SK-N-DZ (cell line): ENCODE data around the gene KRT32.
"Not testable (repeated sequence)": the region's sequence is repeated elsewhere in the genome, so short reads cannot be mapped to it uniquely, and the experiment has no call there.

ENCODE experiments used
- DNase-seq: peaks from one replicate; pipeline ENCODE4 v3.0.0-alpha.2; 2015; ENCODE audit warnings: low spot score

KRT32 gene

DNA sequence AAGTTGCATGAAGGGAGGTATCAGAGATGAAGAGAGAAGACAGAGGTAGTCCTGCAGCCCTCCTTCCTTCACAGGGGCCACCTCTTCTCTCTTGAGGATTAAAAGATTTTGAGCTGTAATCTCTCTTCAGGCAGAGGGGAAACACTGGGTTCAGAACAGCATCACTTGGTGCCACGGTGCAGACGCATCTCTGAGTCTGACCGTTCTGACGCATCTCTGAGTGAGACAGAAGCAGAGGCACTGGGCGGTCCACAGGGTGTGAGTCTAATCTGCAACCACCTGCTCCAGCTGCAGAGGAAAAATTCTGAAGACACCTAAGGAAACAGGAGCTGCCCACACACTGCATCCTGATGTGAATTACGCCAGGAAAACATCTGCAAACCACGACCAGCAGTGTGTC lies 37.5 kb downstream of the KRT32 start:
- DNase-seq = no peak

DNA sequence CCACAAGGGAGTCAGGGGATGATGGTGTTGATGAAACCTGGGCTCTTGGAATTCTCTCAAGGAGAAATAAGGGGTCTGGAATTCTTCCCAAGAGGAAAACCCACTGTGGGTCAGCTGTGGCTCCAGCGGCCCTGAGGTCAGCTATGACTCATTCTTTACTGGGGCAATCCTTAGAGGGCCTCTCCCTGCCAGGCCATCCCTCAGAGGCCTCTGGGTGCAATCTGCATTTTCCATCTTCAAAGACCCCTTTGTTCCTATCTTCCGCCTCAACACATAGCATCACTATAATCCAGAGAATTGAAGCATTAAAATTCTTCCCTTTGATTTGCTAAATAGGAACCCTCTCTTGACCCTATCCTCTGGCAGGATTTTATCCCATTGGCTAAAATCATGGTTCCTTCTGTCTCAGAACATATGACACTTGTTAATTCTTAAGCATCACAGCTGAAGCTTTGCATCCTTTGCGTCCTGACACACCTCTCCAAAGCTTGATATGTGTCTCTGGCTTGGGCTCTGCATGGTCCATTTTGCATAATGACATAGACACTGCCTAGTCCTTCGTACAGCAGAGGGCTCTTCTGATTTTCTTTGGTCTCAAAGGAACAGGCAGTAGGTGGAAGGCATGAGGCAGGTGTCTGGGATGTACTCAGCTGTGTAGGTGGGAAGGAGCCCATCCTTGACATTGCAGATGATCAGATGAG lies 38.4 kb downstream of the KRT32 start:
- DNase-seq = no peak

DNA sequence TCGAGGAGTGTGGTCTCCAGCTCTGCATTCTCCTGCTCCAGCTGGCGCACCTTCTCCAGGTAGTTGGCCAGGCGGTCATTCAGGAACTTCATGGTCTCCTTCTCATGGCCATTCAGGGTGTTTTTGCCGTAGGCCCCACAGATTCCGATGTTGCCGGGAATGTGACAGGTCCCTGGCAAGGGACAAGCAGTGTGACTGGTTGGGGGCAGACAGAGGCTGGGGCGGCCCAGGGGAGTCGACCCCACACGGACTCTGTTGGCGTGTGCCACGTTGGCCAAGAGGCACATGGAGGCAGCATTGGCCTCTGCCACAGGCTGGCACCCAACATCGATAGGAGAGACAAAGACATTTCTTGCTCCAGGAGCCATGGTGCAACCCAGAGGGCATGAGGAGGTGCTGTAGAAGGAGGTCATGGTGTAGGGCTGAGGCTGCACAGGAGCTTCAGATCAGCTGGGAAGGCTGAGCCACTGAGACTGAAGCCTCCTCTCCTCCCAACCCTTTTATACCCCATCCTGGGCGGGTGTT lies 43.0 kb downstream of the KRT32 start, which contains the start of gene KRT37:
KRT37 (minus strand) TSS at position 475 of the 525 bp plus-strand sequence; CDS start at position 413, 62 bp downstream.
- no peak for DNase-seq

- not testable (repeated sequence) for DNase-seq
Observed at GRCh38 chr17:41422586-41422985, 44.6 kb downstream of the KRT32 start.

DNA sequence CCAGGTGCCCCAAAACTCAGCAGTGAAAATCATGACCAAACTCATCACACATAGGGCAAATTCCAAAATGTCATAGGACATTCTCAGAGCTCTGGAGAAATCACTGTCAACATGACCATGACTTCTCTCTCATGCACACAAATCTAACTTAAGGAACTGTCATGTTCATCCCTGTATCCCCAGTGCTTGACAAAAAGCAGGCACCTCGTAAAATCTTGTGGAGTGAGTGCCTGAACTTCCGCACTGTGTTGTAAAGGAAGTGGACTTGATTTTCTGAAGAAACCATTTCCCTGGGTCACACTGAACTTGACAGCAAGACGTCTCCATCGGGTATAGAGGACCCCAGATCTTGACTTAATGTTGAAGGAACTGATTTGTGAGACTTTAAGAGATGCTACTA lies 45.6 kb downstream of the KRT32 start:
- no peak for DNase-seq

- DNase-seq = no peak
Observed at GRCh38 chr17:41421116-41421515, 46.1 kb downstream of the KRT32 start.

DNA sequence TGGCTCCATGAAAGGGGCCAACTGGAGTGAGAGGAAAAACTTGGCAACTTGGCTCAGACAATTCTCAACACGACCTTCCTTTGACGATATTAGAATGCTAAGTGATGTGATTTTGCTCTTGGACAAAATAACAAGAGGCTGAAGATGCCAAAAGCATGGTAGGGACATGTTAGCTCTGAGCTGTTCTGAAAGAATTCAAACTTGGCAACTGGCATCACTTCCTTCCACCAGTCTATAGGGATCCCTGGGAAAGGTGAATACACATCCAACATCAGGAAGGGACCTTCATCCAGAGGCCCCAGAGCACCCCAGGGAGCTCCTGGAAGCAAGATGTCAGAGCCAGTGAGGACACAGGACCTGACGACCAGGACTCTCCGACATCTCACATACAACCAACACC lies 47.1 kb downstream of the KRT32 start:
- DNase-seq = no peak

DNA sequence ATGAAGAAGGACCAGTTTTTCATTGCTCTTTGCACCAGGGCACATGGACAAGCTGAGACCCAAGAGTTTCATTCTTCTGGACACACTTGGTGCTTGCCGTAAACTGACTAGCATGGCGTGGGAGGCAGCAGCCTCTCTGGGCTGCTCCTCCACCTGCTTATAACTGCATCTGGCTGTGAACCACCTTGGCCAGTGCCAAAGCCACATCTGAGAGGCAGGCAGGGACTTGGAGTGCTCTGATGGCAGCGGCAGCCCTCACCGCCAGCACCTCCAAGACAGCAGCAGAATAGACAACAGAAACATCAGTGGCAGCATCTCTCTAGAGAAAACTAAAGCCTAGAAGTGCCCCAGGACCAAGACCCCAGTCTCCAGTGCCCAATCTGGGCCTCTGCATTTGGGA lies 47.5 kb downstream of the KRT32 start:
- no peak for DNase-seq

DNA sequence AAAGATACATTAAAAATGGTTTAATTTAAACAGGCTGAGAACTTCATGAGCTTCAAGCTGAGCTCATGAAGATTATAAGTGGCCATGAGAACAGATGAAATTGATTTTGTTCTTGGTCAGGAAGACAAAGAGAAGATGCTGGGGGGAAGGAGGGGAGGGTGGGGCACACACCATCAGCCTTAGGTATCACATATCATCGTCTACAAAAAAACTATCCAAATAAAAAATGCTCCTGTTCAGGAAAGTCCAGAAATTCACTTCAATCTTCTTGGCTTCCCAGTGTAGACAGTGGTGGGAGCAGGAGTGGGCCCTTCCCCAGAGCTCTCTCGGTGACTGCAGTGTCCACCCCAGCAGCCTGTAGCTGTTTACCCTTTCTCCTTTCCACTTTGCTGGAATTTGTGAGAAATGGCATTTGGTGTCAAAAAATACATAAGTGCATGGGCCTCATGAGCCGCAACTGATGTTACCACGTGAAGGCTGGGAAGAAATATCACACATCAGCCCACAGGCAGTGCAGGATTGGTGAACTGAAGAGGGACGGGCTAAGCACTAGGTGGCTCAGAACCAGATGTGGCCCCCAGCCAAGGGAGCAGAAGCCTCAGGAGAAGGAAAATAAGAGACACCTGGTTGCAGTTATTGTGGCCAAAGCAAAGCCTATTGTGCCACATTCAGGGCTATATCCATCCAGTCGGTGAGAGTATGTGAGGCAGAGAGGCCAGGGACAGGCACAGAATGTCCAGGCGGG lies 48.9 kb downstream of the KRT32 start:
- DNase-seq = no peak

GRCh38 chr17:41417576-41418015 lies 49.6 kb downstream of the KRT32 start:
- no peak for DNase-seq

DNA sequence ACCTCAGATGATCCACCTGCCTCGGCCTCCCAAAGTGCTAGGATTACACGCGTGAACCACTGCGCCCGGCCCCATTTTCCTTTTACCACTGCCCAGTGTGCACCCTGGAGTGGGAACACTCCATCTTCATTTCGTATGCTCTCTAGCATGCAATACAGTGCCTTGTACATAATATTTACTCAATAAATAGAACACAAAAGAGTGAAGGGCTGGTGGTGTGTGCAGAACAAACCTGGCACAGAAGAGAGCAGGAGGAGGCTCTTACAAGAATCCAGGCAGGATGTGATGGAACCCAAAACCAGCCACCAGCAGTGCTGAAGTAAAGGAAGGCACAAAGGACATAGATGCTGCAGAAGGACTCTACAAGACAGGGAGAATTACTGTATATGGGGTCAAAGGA lies 50.1 kb downstream of the KRT32 start:
- no peak for DNase-seq

DNA sequence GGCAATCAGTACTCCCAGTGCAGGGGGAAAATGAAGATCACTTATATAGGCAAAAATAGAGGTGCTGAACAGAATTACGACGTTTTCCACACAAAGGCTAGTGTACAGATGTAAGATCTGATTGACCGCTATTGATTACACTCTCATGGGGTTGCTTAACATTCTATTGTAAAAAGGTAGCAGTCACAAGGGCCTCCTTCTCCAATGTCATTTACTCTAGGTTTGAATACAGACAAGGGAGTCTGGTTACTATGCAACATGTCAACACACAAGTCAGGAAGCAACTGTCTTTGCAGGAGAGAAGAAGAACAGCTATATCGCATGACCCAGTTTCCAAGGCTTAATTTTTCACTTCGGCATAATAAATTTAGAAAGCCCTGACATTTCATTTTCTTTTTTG lies 50.7 kb downstream of the KRT32 start:
- no peak for DNase-seq

GRCh38 chr17:41415833-41416335 lies 51.3 kb downstream of the KRT32 start:
- no peak for DNase-seq

DNA sequence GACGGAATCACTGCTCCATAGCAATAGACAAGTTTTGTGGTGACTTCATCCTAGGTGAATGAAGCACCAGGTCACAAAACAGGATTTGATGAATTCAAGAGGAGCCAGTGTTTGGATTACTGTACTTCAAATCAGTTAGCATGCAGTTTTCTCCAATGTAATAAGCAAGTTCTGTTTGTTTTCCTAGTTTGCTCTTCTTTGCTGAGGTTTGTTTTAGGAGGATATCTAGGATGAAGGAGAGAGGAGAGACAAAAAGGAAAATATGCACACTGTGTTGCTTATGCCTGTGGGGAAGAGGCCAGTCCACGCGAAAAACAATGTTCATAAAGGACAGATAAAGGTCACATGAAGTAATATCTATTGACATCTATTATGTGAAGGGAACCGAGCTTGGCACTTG lies 51.8 kb downstream of the KRT32 start:
- DNase-seq = no peak

- no peak for DNase-seq
Observed at GRCh38 chr17:41413982-41414381, 53.2 kb downstream of the KRT32 start.

DNA sequence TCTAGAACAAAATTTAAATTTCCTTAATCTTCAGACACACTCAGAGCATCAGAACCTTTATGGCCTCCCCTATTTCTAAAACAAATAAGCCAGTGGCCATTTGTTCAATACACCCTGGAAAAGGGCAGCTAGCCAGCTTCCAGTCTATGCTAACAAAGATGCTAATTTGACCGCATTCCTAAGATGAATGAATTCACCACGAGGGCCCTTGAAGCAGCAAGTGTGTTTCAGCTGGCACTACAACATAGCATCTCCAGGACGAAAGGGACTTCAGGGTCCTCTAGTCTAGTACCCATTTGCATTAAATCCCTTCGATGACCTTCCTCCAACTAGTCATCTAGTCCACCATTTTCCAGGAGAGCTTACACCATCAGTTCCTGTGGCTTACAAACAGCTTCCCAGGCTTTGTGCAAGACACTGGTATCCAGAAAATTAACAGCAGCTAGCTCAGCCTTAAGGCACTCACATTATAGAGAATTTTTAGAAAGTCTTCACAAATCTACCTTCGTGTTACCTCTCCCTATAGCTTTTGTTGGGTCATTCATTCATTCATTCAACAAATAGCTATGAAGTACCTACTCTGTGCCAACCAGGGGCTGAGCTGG lies 53.7 kb downstream of the KRT32 start:
- DNase-seq = no peak

GRCh38 chr17:41411072-41411840 lies 55.9 kb downstream of the KRT32 start:
- no peak for DNase-seq
